ENCODE results near the gene ZIM2.

- no peak for TF ChIP-seq POLR2AphosphoS5 (IDR thresholded peaks at IDR 0.05)
- no peak for TF ChIP-seq POLR2A (IDR thresholded peaks at IDR 0.05)
Observed at GRCh38 chr19:56877069-56877715, 36.7 kb upstream of the ZIM2 start.
